Prostate gland (tissue), 2 donors: ENCODE data around the gene ADPRHL1.

Experiments used
- POLR2AphosphoS5 ChIP-seq: sonication (generic); formaldehyde crosslinking; IDR thresholded peaks from one replicate; pipeline ENCODE4 v1.6.1; 2017; ENCODE audit warnings: antibody characterized with exemption
- TF ChIP-seq, protein P1 (sequence below), 4 experiments: fragments of 200-600 bp in 2 of 4; fragments of 450-650 bp in 2 of 4; sonication (generic) in 2 of 4; IDR thresholded peaks; 1 replicate in 3 of 4; 2 replicates in 1 of 4; pipeline ENCODE4 v1.5.1; 2016 to 2019; ENCODE audit warnings: antibody characterized with exemption in 4 of 4, mild to moderate bottlenecking in 2 of 4, moderate library complexity in 2 of 4

DNA sequence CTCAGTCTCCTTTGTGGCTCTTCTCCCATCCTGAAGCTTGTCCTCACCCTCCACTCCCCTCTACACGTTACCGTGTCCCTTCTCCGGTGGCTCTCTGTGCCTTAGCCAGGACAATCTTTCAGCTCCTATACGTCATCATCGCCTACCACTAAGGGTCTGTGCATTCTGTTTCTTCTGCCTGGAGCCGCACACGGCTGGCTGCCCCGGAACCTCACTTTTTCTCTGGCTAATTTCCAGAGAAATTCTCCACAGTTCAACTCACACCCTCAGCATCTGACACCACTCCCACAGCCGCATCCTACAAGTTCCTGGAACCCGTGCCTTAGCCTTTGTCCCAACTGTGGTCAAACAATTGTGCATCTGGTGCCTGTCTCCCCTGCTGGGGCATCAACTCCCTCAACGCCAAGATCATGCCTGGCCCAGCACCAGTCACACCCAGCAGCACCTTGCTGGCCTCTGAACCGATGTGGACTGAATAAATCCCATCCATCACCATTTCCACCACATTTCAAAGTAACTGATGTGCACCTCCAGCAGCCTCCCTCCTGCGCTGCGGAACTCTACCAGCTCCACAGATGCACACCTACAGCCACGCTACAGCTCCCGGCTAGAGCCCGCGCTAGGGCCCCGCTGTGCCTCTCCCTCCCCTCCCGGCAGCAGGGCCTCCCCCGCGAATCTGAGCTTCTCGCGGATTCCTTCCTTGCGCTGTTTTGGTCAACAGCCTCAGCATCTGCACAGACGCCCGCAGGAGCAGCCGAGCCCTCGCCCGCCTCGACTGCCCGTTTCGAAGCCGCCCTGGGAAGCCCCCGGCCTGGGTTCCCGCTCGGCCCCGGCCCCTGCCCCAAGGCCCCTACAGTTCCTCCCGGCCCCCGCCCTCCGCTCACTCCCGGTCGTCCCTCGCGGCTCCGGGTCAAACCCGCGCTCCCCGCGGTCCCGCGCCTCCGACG is 36.5 kb upstream of the ADPRHL1 start:
- TF ChIP-seq, protein P1, sequence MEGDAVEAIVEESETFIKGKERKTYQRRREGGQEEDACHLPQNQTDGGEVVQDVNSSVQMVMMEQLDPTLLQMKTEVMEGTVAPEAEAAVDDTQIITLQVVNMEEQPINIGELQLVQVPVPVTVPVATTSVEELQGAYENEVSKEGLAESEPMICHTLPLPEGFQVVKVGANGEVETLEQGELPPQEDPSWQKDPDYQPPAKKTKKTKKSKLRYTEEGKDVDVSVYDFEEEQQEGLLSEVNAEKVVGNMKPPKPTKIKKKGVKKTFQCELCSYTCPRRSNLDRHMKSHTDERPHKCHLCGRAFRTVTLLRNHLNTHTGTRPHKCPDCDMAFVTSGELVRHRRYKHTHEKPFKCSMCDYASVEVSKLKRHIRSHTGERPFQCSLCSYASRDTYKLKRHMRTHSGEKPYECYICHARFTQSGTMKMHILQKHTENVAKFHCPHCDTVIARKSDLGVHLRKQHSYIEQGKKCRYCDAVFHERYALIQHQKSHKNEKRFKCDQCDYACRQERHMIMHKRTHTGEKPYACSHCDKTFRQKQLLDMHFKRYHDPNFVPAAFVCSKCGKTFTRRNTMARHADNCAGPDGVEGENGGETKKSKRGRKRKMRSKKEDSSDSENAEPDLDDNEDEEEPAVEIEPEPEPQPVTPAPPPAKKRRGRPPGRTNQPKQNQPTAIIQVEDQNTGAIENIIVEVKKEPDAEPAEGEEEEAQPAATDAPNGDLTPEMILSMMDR (IDR thresholded peaks at IDR 0.05): no peak
- no peak for TF ChIP-seq POLR2AphosphoS5
